ENCODE measurements around the gene ST3GAL4.

- TF ChIP-seq, protein P1, sequence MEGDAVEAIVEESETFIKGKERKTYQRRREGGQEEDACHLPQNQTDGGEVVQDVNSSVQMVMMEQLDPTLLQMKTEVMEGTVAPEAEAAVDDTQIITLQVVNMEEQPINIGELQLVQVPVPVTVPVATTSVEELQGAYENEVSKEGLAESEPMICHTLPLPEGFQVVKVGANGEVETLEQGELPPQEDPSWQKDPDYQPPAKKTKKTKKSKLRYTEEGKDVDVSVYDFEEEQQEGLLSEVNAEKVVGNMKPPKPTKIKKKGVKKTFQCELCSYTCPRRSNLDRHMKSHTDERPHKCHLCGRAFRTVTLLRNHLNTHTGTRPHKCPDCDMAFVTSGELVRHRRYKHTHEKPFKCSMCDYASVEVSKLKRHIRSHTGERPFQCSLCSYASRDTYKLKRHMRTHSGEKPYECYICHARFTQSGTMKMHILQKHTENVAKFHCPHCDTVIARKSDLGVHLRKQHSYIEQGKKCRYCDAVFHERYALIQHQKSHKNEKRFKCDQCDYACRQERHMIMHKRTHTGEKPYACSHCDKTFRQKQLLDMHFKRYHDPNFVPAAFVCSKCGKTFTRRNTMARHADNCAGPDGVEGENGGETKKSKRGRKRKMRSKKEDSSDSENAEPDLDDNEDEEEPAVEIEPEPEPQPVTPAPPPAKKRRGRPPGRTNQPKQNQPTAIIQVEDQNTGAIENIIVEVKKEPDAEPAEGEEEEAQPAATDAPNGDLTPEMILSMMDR (IDR thresholded peaks at IDR 0.05; ENCODE audit: control extremely low read depth in 1 of 3, insufficient read depth in 1 of 3, low read depth in 1 of 3, low read length in 3 of 3) = no peak
- no peak for TF ChIP-seq CBX8 (IDR thresholded peaks at IDR 0.05; ENCODE audit: borderline replicate concordance, low read depth, low read length)
- TF ChIP-seq EP300 (IDR thresholded peaks at IDR 0.05; ENCODE audit: borderline replicate concordance in 1 of 2, low read depth in 2 of 2, low read length in 2 of 2) = no peak
- TF ChIP-seq JUN (IDR thresholded peaks at IDR 0.05; ENCODE audit: low read depth, low read length) = no peak
- no peak for TF ChIP-seq CHD1 (IDR thresholded peaks at IDR 0.05; ENCODE audit: low read depth, low read length)
- TF ChIP-seq POLR2A (IDR thresholded peaks at IDR 0.05; ENCODE audit: control extremely low read depth in 1 of 2, low read depth in 2 of 2, low read length in 2 of 2) = 0 out of 3 replicates have a peak, but pooled peaks of 1 of the 2 experiments have one; percentile 32
- TF ChIP-seq CHD2 (IDR thresholded peaks at IDR 0.05; ENCODE audit: low read length) = no peak
- TF ChIP-seq MAX (IDR thresholded peaks at IDR 0.05) = peak; percentile 90
- TF ChIP-seq EGR1 (IDR thresholded peaks at IDR 0.05; ENCODE audit: borderline replicate concordance, low read depth, low read length) = no peak
- no peak for TF ChIP-seq TEAD4 (IDR thresholded peaks at IDR 0.05; ENCODE audit: low read depth, low read length)
- no peak for TF ChIP-seq SP1 (IDR thresholded peaks at IDR 0.05; ENCODE audit: low read depth, low read length)
- TF ChIP-seq ZNF274 (IDR thresholded peaks at IDR 0.05; ENCODE audit: borderline replicate concordance, extremely low read depth, low read length) = no peak
Observed at GRCh38 chr11:126352934-126353801, 2.3 kb upstream of the ST3GAL4 start.
